GM20000 (cell line): ENCODE data around the gene TMEM221.

Experiments
- DNase-seq: peaks from one replicate; pipeline ENCODE4 v3.0.0; 2012; ENCODE audit warnings: low spot score
- TF ChIP-seq, protein P1 (sequence below): IDR thresholded peaks from 2 replicates; pipeline ENCODE4 v1.5.1; 2012; ENCODE audit warnings: mild to moderate bottlenecking, control low read depth; ENCODE audit errors: extremely low read depth, missing control alignments

TMEM221 gene

DNA sequence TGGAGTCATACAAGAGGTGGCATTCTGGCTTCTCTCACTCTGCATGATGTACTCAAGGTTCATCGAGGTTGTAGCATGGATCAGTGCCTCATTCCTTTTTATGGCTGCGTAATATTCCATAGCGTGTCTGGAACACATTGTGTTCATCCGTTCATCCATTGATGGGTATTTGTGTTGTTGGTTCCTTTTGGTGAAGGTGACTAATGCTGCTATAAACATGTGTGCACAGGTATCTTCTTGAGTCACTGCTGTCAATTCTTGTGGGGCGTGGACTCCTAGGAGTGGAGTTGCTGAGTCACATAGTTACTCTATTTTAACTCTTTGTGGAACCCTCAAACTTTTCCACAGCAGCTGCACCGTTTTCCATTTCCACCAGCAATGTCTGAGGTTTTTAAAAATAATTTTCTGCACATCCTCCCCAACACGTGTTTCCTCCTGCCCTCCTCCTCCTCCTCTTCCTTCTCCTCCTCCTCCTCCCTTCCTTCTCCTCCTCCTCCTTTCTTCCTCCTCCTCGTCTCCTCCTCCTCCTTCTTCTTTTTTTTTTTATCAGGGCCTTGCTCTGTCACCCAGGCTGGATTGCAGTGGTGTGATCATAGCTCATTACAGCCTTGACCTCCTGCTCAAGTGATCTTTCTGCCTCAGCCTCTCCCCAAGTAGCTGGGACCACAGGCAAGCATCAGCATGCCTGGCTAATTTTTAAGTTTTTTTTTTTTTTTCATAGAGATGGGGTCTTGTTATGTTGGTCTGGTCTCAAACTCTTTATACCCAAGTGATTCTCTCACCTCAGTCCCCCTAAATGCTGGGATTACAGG is 2.0 kb upstream of the TMEM221 start:
- peak; percentile 51 for DNase-seq
- TF ChIP-seq, protein P1, sequence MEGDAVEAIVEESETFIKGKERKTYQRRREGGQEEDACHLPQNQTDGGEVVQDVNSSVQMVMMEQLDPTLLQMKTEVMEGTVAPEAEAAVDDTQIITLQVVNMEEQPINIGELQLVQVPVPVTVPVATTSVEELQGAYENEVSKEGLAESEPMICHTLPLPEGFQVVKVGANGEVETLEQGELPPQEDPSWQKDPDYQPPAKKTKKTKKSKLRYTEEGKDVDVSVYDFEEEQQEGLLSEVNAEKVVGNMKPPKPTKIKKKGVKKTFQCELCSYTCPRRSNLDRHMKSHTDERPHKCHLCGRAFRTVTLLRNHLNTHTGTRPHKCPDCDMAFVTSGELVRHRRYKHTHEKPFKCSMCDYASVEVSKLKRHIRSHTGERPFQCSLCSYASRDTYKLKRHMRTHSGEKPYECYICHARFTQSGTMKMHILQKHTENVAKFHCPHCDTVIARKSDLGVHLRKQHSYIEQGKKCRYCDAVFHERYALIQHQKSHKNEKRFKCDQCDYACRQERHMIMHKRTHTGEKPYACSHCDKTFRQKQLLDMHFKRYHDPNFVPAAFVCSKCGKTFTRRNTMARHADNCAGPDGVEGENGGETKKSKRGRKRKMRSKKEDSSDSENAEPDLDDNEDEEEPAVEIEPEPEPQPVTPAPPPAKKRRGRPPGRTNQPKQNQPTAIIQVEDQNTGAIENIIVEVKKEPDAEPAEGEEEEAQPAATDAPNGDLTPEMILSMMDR, result no peak

DNA sequence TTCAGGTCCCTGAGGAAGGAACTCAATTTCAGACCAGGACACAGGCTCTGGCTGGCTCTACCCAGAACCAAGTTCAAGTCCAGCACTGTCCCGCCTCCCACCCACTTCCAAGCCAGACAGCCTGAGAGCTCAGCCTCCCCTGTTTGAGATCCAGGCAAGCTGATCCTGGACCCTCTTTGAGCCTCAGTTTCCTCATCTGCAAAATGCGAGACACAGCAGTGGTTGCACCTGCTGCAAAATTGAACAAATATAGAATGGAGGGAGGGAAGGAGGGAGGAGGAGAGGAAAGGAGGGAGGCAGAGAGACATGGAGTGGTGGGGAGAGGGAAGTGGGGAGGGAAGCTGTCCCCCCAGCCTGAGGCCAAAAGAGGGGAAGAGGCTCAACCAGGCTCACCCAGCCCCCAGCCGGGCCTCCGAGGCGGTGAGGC is 751 bp downstream of the TMEM221 start:
- DNase-seq, result no peak
- TF ChIP-seq, protein P1, result no peak

DNA sequence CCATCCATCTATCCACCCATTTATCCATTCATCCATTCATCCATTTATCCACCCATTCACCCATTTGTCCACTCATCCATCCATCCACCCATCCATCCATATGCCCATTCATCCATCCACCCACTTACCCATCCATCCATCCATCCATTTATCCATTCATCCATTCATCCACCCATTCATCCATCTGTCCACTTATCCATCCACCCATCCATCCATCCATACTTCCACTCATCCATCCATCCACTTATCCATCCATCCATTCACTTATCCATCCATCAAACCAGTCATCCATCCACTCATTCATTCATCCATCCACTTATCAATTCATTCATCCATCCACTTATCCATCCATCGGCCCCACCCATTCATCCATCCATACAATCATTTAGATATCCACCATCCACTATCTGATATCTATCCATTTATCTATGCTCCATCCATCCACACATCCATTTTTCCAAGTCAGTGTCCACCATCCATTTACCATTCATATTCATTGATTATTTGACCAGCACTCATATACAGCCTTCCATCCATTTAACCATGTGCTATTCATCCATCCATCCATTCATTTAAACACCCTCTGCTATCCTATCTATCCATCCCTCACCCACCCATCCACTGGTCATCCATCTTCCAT is 2.8 kb downstream of the TMEM221 start:
- DNase-seq, result no peak
- TF ChIP-seq, protein P1, result no peak

DNA sequence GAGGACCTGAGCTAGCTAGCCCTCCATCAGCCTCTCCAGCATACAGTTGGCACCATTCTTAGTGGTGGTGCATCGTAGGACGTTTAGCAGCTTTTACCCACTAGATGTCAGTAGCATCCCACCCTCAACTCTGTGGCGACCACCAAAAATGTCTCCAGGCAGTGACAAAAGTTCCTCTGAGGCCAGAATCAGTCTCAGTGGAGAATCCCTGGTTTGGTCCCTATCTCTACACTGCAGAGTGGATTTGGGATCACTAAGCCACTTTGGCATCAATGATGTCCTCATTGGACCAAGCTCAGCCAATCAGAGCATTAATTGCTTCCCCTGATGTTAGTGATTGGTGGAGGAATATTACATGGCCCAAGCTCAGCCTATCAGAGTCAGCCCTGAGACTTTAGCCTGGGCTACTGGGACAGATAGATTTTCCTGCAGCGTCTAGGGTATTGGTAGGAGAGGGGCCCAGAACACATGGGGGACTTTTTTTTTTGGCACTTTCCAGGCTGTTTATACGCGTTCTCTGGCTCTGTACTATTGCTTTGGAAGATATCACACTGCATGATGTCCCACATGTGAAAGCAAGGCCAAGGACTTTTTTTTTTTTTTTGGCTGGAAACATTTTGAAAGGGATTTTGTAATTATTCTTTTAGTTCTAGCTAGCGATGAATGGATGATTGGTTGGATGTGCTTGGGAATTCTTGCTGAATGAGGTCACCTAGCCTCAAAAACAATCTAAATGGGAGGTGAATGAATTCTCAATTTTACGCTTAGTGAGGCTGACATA is 7.0 kb downstream of the TMEM221 start:
- DNase-seq, result peak; percentile 42

DNA sequence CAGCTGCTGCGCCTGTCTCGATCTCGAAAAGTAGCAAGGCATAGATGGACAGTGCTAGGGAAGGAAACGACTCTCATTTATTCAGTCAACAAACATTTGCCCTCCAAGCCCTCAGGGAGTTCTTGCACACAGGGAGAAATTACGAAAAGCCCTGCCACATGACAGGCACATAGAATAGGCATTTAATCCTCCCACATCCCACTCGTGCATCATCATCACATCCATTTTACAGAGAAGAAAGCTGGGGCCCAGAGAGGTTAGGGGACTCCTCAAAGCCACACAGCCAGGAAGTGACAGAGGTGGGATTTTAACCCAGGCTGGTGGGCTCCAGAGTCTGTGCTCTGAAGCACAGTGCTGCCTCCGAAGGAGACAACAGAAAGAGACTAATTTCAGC is 11.6 kb downstream of the TMEM221 start:
- DNase-seq, result no peak
- TF ChIP-seq, protein P1, result no peak

More for the DNA sequence above, 7.0 kb downstream of the TMEM221 start:
- TF ChIP-seq, protein P1, result peak; percentile 58

DNA sequence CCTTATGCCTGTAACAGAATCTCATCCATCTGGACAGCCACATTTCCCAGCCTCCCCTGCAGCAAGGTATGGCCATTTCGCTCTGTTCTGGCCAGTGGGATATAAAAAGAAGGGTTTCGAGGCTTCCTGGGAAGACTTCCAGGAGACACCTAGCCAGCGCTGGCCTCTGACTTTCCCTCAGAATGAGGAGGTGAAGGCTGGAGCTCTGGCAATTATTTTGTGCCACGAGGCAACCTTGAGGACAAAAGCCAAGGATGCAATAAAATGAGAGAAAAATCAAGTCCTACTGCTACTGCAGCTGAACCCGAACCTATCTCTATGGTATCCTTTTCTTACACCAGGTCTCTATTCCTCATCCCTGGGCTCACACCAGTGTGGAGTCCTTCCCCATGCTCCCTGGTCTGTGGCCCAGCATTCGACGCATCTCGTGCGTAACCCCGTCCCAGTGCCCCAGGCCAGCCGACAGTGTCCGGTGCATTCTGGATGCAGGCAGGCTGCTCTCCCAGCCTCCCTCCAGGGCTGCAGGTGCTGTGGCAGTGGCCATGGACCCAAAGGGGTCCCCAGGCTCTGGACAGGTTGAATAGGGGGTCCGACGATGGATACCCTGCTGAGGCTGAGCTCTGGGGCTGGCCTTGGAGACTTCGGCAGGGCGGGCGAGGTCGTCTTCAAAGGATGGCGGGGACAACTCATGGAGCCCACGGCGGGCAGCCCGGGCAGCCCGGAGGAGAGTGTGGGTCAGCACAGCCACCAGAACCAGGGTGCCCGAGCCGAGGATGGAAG is 12.2 kb downstream of the TMEM221 start:
- TF ChIP-seq, protein P1, result no peak
- no peak for DNase-seq
